Sigmoid colon (tissue), 7 donors: ENCODE results near the gene PACRG. TPM values are rescaled to one million over a fixed set of nuclear protein-coding genes. Genes with fewer than 3 reads are reported as not detected.
A peak's percentile ranks its signal among the peaks of the same experiment; 100 is the strongest.

Experiments used
- DNase-seq: peaks from one replicate; pipeline ENCODE4 v3.0.0-alpha.2; 2019
- H3K27ac ChIP-seq, 4 donors: fragments of 200-600 bp; sonication (generic); one replicate each; pipeline ENCODE4 v1.5.1; 2016 to 2019; ENCODE audit warnings: mild to moderate bottlenecking in 1 of 4
- H3K27me3 ChIP-seq, 3 donors: fragments of 200-600 bp; sonication (generic); one replicate each; pipeline ENCODE4 v1.5.1; 2019; ENCODE audit warnings: mild to moderate bottlenecking in 1 of 3
- H3K36me3 ChIP-seq, 4 donors: fragments of 200-600 bp; sonication (generic); one replicate each; pipeline ENCODE4 v1.5.1; 2016 to 2019
- H3K4me1 ChIP-seq, 4 donors: fragments of 200-600 bp; sonication (generic); one replicate each; pipeline ENCODE4 v1.5.1; 2017 to 2019
- H3K4me3 ChIP-seq, 4 donors: fragments of 200-600 bp; sonication (generic); one replicate each; pipeline ENCODE4 v1.5.1; 2017 to 2019; ENCODE audit warnings: mild to moderate bottlenecking in 2 of 4, moderate library complexity in 1 of 4
- H3K9me3 ChIP-seq, 4 donors: fragments of 200-600 bp in 3 of 4; sonication (generic) in 3 of 4; one replicate each; pipeline versions ENCODE4 v1.5.1 to v1.6.1; 2013 to 2019
- CTCF ChIP-seq, 4 experiments: fragments of 450-650 bp in 3 of 4; fragments of 200-600 bp in 1 of 4; IDR thresholded peaks; one replicate each; pipeline ENCODE4 v1.5.1; 2016 to 2019; ENCODE audit warnings: antibody characterized with exemption in 4 of 4, mild to moderate bottlenecking in 3 of 4, moderate library complexity in 2 of 4
- EP300 ChIP-seq, 4 donors: sonication (generic); formaldehyde crosslinking; IDR thresholded peaks; one replicate each; pipeline ENCODE4 v1.6.1; 2017; ENCODE audit warnings: antibody characterized with exemption in 4 of 4
- POLR2A ChIP-seq, 2 donors: fragments of 450-650 bp; IDR thresholded peaks; one replicate each; pipeline ENCODE4 v1.6.1; 2016; ENCODE audit warnings: antibody characterized with exemption in 2 of 2, mild to moderate bottlenecking in 2 of 2, moderate library complexity in 2 of 2
- POLR2AphosphoS5 ChIP-seq, 4 donors: sonication (generic); formaldehyde crosslinking; IDR thresholded peaks; one replicate each; pipeline ENCODE4 v1.6.1; 2017; ENCODE audit warnings: antibody characterized with exemption in 4 of 4
- WGBS, 2 donors: extraction: QIAGEN DNeasy Blood & Tissue Kit; methylation state at CpG; one replicate each; pipeline ENCODE4 v1.1.7; 2013; 5-methylcytosine and 5-hydroxymethylcytosine counted together
- intact Hi-C: fragments of 100-400 bp; cut with DNase I; formaldehyde crosslinking; loops from one replicate; pipeline ENCODE4 v1.15.1; 2023
- polyA plus RNA-seq, 3 donors: library from polyadenylated mRNA; stranded (reverse); fragments of 200-250 nt; gene quantifications; one replicate each; pipeline ENCODE4 v1.2.3, GENCODE V29; 2013
- total RNA-seq, 4 donors: library from RNA; depleted of rRNA; stranded (reverse); fragments of >200 nt; gene quantifications; one replicate each; pipeline ENCODE4 v1.1.0, GENCODE V29; 2016
- donor health status: healthy with polysubstance abuse.
- donor health status: Bipolar disorder and iron deficiency.
- donor health status: healthy.

Gene PACRG
- total and polyA plus RNA-seq, 7 donors: 0.12 to 6.9 (median 0.95) TPM; not detected in 2

GRCh38 chr6:162854734-162855191, 127.0 kb downstream of the PACRG start:
- no peak for DNase-seq
- Histone ChIP-seq H3K4me1 (no peaks in the 10 kb centered on the region), H3K27ac (no peak overlapping the region), H3K4me3 (no peak overlapping the region), H3K36me3 (no peaks in the 10 kb centered on the region), H3K9me3 (no peaks in the 10 kb centered on the region), H3K27me3 (no peaks in the 10 kb centered on the region)
- TF ChIP-seq EP300 (IDR thresholded peaks at IDR 0.05) (no peak), CTCF (IDR thresholded peaks at IDR 0.05) (no peak), POLR2A (IDR thresholded peaks at IDR 0.05) (no peak), POLR2AphosphoS5 (IDR thresholded peaks at IDR 0.05) (no peak)
- 89 to 93% methylated on average over 20 of the region's 20 CpGs for WGBS, 2 donors
- intact Hi-C loops: loop anchor here (10.0 kb wide), 1 partner anchor 560 kb away; the partner anchor contains the start of gene QKI

- H3K27ac ChIP-seq: peak overlapping the region in 3 of 4 donors; percentile 0 to 14 (median 3)
- H3K9me3 ChIP-seq: no peaks in the 10 kb centered on the region
- no peaks in the 10 kb centered on the region for H3K27me3 ChIP-seq
- no peaks in the 10 kb centered on the region for H3K36me3 ChIP-seq
- peak overlapping the region in 3 of 4 donors; percentile 24 to 35 (median 34) for H3K4me3 ChIP-seq
- intact Hi-C loops: loop anchor here (10.0 kb wide), 1 partner anchor 558 kb away; the partner anchor contains the start of gene QKI
- 19 to 25% methylated on average over 7 of the region's 7 CpGs for WGBS, 2 donors
- no peak for TF ChIP-seq POLR2A (IDR thresholded peaks at IDR 0.05)
- peak in 3 of 4 experiments; percentile 39 to 42 (median 40) for TF ChIP-seq CTCF (IDR thresholded peaks at IDR 0.05)
- no peaks in the 10 kb centered on the region for H3K4me1 ChIP-seq
- DNase-seq: peak; percentile 62
Measured at GRCh38 chr6:162856885-162857284, 129.1 kb downstream of the PACRG start.

GRCh38 chr6:162857326-162857725, 129.6 kb downstream of the PACRG start:
- intact Hi-C loops: loop anchor here (10.0 kb wide), 1 partner anchor 557 kb away; the partner anchor contains the start of gene QKI
- H3K27me3 ChIP-seq: no peaks in the 10 kb centered on the region
- 48 to 60% methylated on average over 2 of the region's 2 CpGs for WGBS, 2 donors
- DNase-seq: no peak
- H3K9me3 ChIP-seq: no peaks in the 10 kb centered on the region
- H3K36me3 ChIP-seq: no peaks in the 10 kb centered on the region
- peak overlapping the region in 2 of 4 donors; percentile 34 to 35 for H3K4me3 ChIP-seq
- peak overlapping the region in 2 of 4 donors; percentile 0 to 3 for H3K27ac ChIP-seq
- H3K4me1 ChIP-seq: no peaks in the 10 kb centered on the region
- TF ChIP-seq POLR2AphosphoS5 (IDR thresholded peaks at IDR 0.05) (no peak), EP300 (IDR thresholded peaks at IDR 0.05) (no peak), CTCF (IDR thresholded peaks at IDR 0.05) (no peak), POLR2A (IDR thresholded peaks at IDR 0.05) (no peak)

- Histone ChIP-seq H3K36me3 (no peaks in the 10 kb centered on the region), H3K4me3 (no peak overlapping the region), H3K9me3 (no peaks in the 10 kb centered on the region), H3K27me3 (no peaks in the 10 kb centered on the region), H3K27ac (no peak overlapping the region), H3K4me1 (no peaks in the 10 kb centered on the region)
- TF ChIP-seq CTCF (IDR thresholded peaks at IDR 0.05) (no peak), EP300 (IDR thresholded peaks at IDR 0.05) (no peak), POLR2A (IDR thresholded peaks at IDR 0.05) (no peak), POLR2AphosphoS5 (IDR thresholded peaks at IDR 0.05) (no peak)
- intact Hi-C loops: no loop called here
- WGBS, 2 donors: 24 to 70% methylated on average over 3 of the region's 3 CpGs
- no peak for DNase-seq
Measured at GRCh38 chr6:162862462-162862861, 134.7 kb downstream of the PACRG start.

- Histone ChIP-seq H3K27ac (no peak overlapping the region), H3K9me3 (no peaks in the 10 kb centered on the region), H3K4me3 (no peak overlapping the region), H3K36me3 (no peaks in the 10 kb centered on the region), H3K27me3 (no peaks in the 10 kb centered on the region), H3K4me1 (no peaks in the 10 kb centered on the region)
- 94 to 96% methylated on average over 5 of the region's 5 CpGs for WGBS, 2 donors
- intact Hi-C loops: no loop called here
- TF ChIP-seq EP300 (IDR thresholded peaks at IDR 0.05) (no peak), POLR2AphosphoS5 (IDR thresholded peaks at IDR 0.05) (no peak), CTCF (IDR thresholded peaks at IDR 0.05) (no peak), POLR2A (IDR thresholded peaks at IDR 0.05) (no peak)
- DNase-seq: no peak
Measured at GRCh38 chr6:162862941-162863340, 135.2 kb downstream of the PACRG start.
